ENCODE data around the gene SLC37A1.
A peak's percentile ranks its signal among the peaks of the same experiment; 100 is the strongest.

Gene SLC37A1

DNA sequence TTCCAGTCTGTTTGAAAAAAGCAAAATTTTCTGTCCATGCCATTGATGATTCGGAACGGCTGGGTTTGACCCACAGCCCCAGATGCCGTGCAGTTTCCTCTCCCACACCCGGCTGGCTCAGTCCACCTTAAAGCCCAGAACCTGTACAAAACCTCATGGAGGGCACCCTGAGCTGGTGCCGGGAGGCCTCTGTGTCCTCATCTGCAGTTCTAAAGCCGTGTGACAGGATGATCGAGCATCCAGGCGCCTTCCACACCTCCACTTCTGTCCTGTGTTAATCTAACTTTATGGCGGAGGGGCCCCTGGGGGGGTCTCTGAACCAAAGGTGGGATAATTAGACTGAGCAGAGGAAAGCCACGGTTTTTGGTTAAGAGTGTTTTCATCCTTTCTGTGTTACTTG, 49.6 kb downstream of the SLC37A1 start:
- no peak for DNase-seq (ENCODE audit: low spot score)

DNA sequence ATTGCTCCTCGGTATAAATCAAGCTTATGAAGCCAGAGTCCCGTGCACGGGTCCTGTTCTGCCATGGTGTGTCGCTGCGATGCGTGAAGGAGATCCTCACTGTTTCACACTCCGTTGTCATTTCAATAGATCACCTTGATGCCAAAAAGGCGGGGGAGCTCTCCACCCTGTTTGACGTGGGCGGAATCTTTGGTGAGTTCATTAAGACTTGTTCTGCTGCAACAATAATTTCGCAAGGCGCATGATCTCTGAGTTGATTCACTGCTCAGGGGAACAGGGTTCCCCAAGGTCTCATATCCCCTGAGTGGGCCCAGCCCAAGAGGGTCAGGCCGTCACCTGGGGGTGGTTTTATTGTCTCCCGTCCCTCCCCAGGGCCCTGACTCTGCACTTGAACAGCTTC, 50.0 kb downstream of the SLC37A1 start:
- DNase-seq (ENCODE audit: low spot score): no peak

DNA sequence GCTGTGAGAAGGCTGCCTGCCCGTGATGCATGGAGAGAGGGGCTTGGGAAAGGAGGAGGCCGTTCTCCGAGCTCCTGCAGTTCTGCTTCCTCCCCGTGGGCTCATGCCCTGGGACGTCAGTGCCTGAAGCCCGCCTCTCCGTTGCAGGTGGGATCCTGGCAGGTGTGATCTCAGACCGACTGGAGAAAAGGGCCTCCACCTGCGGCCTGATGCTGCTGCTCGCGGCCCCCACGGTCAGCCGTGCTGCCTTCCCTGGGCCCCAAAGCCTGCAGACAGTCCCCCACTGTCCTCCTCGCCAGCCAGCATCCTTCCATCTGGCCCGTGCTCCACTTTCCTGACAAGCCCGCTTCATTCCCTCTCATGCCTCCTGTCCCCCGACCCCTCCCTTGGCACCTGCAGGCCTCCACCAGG, 50.9 kb downstream of the SLC37A1 start:
- no peak for DNase-seq (ENCODE audit: low spot score)

DNA sequence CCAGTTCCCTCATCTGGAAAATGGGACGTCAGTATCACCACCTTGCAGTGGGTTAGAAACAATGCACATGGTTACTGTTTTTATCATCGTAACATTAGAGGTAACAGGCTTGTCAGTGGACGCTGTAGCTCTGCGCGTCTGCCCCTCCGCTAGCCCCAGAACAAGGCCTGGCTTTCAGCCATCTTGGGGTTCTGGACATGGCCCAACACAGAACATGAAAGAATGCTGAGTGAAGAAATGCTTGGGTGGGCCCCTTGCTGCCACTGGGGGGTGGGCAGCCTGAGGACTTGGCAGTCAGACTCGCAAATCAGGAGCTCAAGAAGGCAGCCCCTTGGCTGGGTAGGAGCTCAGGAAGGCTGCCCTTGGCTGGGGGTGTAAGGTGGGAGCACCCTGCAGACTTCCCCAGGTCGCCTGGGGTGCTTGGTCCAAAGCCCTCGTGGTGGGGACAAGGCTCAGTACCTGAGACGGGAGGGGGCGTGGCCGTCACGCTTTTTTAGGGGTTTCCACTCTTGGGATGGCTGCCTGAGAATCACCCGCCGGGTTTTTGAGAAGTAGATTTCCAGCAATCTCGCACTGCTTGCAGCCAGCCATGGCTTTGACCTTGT, 51.7 kb downstream of the SLC37A1 start:
- DNase-seq (ENCODE audit: low spot score): no peak

DNA sequence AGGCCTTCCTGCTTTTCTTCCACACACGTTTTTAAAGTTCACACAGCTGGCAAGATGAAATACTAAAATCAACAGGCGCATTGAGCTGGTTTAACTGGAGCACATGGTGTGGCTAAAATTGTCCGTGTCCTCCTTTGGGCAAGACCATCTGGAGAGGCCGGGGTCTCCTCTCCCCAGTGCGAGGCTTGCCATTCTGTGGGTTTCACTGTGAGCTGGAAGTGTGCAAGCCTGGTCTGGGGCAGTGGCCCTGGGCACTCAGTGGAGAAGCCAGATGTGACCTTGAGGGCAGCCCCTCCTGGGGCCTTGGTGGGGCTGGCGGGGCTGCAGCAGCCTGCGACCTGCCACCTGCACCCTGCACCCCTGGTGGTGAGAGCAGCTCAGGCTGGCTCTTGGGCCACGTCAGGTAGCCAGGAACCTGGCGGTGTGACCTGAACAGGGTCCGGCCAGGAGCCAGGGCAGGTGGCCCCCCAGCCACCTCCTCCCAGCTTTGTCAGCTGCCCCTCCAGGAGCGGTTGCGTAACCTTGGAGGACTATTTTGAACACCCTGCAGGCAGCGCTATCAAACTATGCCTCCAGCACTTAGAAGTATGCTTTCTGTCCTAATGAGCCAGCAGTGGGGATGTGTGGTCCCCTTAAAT, 52.4 kb downstream of the SLC37A1 start:
- DNase-seq (ENCODE audit: low spot score): no peak

DNA sequence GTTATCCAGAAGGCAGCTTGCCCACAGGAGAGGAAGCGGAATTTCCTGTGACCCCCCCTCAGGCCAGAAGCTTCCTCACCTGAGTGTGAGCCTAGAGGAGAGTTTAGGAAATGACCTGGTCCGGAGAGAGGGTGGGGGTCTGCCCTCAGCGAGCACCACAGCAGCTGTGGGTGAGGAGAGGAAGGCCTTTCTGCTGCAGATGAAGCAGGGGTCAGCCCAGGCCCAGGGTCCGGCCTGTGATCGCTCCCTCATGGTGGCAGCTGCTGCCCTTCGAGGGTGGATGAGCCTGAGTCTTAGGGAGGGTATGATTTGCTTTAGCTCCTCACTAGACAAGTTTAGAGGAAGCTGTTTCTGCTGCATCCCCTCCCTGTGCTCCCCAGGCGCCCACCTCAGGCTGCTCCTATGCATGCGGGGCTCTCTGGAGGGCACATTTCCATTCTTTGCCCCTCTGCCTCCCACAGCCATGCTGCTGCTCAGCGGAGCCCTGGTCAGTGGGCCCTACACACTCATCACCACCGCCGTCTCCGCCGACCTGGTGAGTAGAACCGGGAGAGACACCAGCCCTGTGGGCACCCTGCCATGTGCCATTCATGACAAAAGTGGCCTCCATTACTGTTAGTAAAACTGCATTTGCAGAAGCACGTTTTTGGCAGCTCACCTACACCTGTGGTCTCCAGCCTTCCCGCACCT, 53.0 kb downstream of the SLC37A1 start:
- no peak for DNase-seq (ENCODE audit: low spot score)

DNA sequence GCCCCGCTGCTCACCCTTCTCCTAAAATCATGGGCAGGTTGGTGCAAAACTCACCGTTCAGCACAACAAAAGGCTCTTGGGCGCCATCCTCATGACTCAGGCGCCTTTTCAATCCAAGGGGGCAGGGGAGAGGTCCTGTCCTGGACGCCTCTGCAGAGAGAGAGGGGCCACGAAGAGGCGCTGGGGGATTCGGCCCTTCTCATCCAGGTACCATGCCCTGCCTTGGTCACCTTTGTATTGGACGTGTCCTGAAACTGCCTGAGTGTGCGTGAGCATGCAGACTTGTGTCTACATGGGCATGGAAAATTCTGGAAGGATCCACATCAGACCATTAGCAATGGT, 53.5 kb downstream of the SLC37A1 start:
- DNase-seq (ENCODE audit: low spot score): no peak

DNA sequence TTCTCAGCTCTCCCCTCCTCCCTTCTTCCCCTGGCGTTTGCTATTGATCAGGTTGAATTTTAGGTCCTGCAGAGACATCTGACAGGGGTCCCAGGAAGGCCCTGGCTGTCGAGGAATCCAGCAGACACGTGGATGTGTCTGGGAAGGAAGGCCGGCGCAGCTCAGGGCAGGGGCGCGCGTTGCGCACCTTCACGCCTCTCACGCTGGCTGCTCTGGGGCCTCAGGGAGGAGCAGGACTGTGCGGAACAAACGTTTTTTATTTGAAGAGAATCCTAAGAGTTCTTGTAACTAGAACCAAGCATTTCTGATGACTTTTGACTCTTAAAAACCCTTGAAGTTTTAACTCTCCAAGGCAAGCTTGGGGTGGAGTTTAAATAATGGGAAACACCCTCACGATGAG, 54.2 kb downstream of the SLC37A1 start:
- no peak for DNase-seq (ENCODE audit: low spot score)

DNA sequence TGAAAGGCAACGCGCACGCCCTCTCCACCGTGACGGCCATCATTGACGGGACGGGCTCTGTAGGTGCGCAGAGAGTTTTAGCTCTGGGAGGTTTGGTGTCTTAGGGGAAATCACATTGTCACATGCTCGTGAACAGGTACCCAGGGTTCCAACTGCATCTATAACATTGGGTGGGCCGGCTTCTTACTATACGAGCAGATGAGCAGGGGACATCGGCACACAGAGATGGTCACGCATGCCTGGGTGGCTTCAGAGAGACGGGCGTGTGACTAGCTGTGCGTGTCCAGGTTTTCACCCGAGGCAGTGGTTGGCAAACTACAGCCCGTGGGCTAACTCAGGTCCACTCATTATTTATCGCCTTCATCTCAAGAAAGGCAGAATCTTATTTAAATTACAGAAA, 54.7 kb downstream of the SLC37A1 start:
- no peak for DNase-seq (ENCODE audit: low spot score)

DNA sequence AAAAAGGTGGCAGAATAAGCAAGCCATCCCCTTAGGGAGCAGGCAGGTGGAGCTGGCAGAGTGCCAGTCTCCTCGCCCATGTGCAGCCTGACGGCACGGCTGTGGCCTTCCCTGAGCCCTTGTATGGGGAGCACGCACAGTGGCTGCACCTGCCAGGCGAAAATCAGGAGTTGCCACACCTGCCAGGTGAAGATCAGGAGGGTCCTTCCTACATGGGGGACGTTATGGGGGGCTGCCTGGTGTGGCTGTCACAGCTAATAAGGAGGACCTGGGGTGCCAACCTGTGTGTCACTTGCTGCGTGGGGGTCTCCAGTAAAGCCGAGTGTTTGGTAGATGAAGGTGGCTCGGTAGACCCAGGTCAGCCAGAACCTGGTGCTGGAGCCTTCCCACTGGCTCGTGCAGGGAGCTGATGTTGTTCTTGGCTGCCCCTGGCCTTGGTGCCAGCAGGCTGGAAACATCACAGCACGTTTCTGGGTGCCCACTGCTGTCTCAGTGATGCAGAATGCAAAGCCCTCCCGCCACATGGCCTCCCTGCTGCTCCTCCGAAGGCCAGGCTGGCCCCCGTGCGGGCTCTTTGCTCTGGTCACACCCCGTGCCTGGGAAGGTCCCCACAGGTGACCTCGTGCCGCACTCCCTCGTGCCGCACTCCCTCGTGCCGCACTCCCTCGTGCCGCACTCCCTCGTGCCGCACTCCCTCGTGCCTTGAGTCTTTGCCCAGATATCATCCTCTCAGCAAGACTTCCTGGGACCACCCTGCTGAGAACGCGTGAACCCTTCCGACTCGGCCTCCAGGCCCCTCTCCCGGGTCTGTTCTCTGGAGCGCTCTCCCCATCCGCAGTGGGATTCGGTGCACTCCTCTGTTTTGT, 55.4 kb downstream of the SLC37A1 start:
- DNase-seq (ENCODE audit: low spot score): no peak

DNA sequence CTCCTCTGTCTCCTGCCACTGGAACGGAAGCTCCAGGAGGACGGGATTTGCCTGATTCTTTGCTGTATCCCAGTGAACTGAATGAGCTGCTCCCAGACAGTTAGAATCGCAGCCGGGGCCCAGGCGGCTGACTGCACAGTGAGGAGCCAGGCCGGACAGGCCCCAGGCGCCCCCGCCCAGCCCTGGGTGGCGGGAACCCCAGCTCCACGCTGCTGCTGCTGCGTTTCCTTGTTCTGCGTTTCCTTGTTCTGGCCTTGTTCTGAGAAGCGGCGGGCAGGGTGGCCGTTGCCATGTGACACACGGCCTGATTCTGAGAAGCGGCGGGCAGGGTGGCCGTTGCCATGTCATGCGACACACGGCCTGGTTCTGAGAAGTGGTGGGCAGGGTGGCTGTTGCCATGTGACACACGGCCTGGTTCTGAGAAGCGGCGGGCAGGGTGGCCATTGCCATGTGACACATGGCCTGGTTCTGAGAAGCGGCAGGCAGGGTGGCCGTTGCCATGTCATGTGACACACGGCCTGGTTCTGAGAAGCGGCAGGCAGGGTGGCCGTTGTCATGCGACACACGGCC, 56.2 kb downstream of the SLC37A1 start:
- DNase-seq (ENCODE audit: low spot score): no peak

DNA sequence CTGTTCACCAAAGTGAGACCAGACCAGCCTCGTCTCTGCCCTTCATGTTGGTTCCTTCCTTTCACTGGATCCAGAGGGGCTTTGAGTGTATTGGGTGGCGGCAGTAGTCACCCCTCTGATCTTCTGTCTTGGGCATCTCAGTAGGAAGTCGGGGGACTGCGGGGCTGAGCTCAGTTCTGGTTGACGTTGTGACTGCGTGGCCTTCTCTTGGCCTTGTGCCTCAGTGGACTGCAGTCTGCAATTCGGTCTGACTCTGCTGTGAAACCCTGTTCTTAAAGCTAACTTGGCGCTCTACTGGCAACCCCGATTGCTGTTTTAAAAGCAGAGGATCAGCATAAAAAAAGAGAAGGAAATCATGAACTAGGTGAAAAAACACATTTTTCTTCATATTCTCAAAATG, 56.7 kb downstream of the SLC37A1 start:
- no peak for DNase-seq (ENCODE audit: low spot score)

DNA sequence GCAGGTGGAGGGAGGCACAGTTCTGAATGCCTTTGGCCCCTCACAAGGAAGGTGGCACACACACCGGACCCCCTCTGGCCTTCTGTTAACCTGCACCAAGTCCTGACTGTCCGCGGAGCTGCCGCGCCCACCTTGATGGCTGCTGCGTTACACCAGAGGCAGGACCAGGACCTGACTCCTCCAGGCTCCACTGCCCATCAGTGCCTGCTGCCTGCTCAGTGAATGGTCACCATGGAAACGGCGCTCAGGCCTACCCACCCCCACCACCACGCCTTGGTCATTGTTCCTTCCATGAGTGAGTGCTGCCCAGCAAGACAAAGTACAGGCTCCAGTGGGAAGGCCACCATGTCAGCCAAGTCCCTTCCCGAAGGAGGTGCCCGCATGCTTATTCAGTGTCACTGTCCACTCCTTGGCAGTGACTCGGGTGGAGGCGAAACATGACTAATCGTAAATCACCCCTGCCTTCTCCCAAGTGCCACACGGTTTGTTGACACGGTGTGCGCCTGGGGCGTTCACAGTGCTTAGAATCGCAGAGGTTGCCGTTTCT, 57.3 kb downstream of the SLC37A1 start:
- no peak for DNase-seq (ENCODE audit: low spot score)

DNA sequence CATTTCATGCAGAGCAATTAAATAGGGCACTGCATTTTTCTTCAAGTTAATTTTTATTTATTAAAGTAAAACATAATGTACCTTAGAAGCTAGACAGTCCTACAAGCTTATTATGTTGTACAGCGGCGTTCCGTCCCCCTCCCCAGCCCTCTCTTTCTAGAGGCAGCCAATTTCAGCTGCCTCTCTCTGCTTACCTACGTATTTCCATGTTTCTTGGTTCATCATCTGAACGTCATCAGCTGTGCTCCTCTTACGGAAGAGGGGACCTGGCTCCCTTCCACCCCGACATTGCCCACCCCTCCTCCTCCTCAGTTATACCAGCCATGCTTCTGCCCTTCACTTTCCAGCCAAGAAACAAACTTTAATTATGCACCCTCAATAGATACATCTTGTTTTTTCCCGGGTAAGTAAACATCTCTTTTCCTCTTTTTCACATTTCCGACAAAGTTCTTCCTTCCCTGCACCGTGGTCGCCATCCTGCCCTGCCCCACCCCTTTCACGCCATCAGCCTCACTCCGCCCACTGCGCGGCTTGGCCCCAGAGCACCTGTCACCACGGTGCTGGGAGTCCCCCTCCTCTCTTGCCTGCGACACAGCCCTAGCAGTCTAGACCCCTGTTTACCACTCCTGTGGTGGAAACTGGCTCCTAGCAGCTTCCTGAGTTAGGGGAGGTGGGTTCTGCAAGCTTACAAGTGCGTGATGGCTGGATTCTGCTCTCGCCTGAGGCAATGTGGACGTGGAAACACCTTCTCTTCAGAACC, 57.9 kb downstream of the SLC37A1 start:
- no peak for DNase-seq (ENCODE audit: low spot score)

DNA sequence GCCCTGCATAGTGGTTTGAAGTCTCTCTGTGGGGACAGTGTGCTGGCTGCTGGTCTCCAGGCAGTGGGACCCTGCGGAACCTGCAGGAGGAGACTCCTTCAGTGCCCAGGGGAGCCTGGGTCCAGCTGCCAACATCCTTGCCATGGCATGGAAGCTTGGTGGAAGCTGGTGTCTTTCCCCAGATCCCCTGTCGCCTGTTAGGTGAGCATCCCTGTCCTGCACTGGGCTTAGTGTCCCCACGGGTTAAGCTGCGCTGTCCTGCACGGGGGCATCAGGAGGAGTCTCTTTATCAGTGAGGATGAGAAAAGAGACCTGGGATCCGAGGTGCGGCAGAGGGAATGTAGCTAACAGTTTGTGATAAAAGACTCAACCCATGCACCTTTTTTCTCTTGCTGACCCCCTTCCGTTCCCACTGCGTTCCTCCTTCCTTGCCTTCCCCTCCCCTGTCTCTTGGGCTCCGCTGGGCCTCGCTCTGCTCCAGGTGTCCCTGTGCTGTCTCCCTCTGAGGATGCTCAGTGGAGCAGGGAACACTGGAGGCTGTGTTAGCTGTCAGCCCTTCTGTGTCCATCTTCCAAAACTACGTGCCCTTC, 59.3 kb downstream of the SLC37A1 start:
- DNase-seq (ENCODE audit: low spot score): no peak

DNA sequence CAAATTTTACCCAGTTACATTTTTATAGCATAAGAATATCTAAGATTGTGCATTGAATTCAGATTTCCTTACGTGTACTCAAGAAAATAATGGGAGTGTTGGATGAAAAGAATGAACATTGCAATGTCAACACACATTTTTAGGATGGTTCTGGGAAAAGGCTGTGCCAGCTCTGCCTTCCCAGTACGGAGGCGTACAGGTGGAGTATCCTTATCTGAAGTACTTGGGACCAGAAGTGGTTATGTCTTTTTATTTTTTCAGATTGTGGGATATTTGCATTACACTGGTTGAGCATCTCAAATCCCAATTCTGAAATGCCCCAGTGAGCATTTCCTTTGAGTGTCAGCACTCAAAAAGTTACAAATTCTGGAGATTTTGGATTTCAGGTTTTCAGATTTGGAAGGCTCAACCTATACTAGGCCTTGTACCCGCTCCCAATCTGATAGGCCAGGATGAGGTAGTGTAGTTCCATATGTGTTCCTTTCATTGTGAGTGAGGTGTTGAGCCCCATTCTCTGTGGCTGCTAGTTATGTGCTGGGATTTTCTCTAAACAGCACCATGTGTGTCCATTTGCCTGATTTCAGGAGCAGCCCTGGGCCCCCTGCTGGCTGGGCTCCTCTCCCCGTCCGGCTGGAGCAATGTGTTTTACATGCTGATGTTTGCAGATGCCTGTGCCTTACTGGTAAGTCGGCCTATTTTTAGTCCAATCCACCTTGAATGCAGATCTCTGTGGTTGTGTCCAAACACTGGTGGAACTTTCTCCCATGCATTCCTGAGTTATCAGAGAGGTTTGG, 60.8 kb downstream of the SLC37A1 start:
- DNase-seq (ENCODE audit: low spot score): peak; percentile 50

DNA sequence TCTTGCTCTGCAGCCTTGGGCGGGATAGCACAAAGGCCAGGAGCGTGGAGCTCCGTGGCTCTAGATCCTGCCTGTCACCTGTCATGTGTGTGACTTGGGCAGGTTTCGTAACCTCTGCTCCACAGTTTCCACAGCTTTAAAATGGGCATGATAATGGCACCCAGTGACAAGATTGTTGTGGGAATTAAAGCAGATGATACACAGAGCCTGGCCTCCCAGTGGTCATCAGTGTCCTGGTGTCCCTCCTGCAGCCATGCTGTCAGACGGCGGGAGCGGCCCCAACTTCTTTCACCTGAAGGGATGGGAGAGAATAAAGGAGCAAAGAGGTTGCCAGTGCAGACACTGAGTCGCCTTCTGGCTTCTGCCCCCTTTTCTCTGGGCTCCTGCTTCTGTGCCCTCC, 61.5 kb downstream of the SLC37A1 start:
- no peak for DNase-seq (ENCODE audit: low spot score)

DNA sequence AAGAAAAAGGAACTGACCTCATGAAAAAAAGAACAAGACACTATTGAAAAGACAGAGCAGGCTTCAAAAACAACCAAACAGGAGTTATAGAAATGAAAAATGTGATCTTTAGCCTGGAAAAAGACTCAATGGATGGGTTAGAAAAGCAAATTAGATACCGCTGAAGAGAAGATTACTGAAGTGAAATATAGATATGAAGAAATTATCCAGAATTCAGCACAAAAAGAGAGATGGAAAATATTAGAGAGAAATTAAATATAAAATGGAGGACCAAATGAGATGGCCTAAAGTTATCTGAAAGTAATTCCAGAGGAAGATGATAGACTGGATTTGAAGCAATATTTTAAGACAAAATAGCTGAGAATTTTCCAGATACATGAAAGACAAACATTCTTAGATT, 63.0 kb downstream of the SLC37A1 start:
- no peak for DNase-seq (ENCODE audit: low spot score)

DNA sequence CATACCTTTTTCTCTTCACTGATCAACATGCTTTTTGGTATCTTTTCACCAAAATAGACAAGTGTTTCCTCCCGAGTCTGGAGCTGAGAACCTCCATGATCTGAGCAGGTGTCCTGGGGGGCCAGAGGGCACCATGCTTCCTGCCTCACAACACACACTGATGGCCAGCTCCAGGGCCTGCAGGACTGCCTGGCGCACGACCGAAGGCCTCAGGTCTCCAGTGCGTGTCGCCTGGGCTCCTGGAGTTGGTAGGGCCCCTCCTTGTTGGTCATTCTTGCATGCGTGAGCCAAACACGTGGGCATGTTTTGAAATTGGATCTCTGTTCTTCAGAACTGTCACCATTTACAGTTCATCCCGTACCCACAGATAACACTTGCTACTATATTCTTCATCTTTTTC, 64.4 kb downstream of the SLC37A1 start:
- DNase-seq (ENCODE audit: low spot score): no peak

DNA sequence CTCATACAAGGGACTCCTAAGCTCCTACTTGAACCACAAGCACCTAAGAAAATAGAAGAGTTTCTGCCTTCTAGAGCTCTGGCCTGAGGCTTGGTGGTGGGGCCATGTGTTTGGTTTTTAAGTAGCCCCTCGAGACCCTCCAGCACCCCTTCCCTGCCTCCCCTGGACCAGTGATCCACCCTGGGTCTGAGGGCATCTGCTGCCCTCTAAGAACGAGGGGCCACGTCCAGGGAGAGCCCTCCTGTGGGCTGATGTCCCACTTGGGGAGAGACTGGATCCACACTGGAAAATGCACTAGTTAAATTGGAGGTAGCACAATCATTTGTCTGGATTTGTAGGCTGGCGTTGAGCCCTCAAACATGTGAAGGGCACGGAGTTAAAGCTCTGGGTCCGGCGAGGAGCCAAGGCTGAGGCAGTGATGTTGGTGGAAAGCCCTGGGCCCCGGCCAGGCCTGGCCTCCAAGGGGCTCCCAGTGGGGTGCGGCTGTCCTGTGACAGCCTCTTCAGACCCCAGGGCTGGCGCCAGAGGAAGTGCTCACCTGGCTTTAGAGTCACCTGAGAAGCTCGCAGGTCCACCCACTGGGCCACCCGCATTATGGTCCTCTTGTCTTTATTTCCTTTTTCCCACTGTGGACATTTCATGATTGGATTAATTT, 65.2 kb downstream of the SLC37A1 start:
- DNase-seq (ENCODE audit: low spot score): no peak
